Measurements from ENCODE around the gene TENT4A.
A peak's percentile ranks its signal among the peaks of the same experiment; 100 is the strongest.

TENT4A gene

GRCh38 chr5:6717247-6717646 lies 4.0 kb downstream of the TENT4A start:
- no peak for TF ChIP-seq CTCF (IDR thresholded peaks at IDR 0.05; ENCODE audit: borderline replicate concordance, extremely low read depth, low read length, poor library complexity, severe bottlenecking)
- no peak for TF ChIP-seq EZH2 (IDR thresholded peaks at IDR 0.05; ENCODE audit: borderline replicate concordance, low read depth, low read length, severe bottlenecking)
- ATAC-seq (ENCODE audit: insufficient read depth, low read depth), result no peak
- Histone ChIP-seq H3K4me1 (ENCODE audit: insufficient read depth, low read length) (peaks cover 69% of the 10 kb centered on the region), H3K79me2 (ENCODE audit: insufficient read depth, low read length) (peaks cover 85% of the 10 kb centered on the region), H3K27me3 (ENCODE audit: insufficient read depth, low read length, poor library complexity) (no peaks in the 10 kb centered on the region), H2AFZ (ENCODE audit: low read depth, low read length) (no peak overlapping the region), H4K20me1 (ENCODE audit: insufficient read depth, low read length) (peaks cover 80% of the 10 kb centered on the region), H3K9me3 (ENCODE audit: insufficient read depth, low read length, severe bottlenecking) (no peaks in the 10 kb centered on the region), H3K9ac (ENCODE audit: low read depth, low read length) (peak overlapping the region; percentile 71; the same call in 1 of the 2 replicates), H3K4me3 (ENCODE audit: low read depth in 1 of 2, low read length in 2 of 2) (peak overlapping the region in 1 of 2 experiments; percentile 79; a peak in 2 of 4 replicates), H3K36me3 (ENCODE audit: insufficient read depth, low read length) (peaks cover 61% of the 10 kb centered on the region), H3K4me2 (ENCODE audit: insufficient read depth, low read length) (peak overlapping the region; percentile 95), H3K27ac (ENCODE audit: low read length) (peak overlapping the region; percentile 55; the same call in 1 of the 2 replicates)
- no peak for DNase-seq

- peak overlapping the region; percentile 95 for H3K4me2 ChIP-seq (ENCODE audit: insufficient read depth, low read length)
- no peaks in the 10 kb centered on the region for H3K9me3 ChIP-seq (ENCODE audit: insufficient read depth, low read length, severe bottlenecking)
- TF ChIP-seq EZH2 (IDR thresholded peaks at IDR 0.05; ENCODE audit: borderline replicate concordance, low read depth, low read length, severe bottlenecking), result no peak
- TF ChIP-seq CTCF (IDR thresholded peaks at IDR 0.05; ENCODE audit: borderline replicate concordance, extremely low read depth, low read length, poor library complexity, severe bottlenecking), result no peak
- ATAC-seq (ENCODE audit: insufficient read depth, low read depth), result no peak
- H3K9ac ChIP-seq (ENCODE audit: low read depth, low read length), result peak overlapping the region; percentile 71; the same call in 1 of the 2 replicates
- H3K27ac ChIP-seq (ENCODE audit: low read length), result peak overlapping the region; percentile 55; the same call in 1 of the 2 replicates
- peaks cover 89% of the 10 kb centered on the region for H3K79me2 ChIP-seq (ENCODE audit: insufficient read depth, low read length)
- no peak overlapping the region for H2AFZ ChIP-seq (ENCODE audit: low read depth, low read length)
- no peaks in the 10 kb centered on the region for H3K27me3 ChIP-seq (ENCODE audit: insufficient read depth, low read length, poor library complexity)
- DNase-seq, result no peak
- H3K4me3 ChIP-seq (ENCODE audit: low read depth in 1 of 2, low read length in 2 of 2), result peak overlapping the region in 1 of 2 experiments; percentile 79; a peak in 2 of 4 replicates
- H3K4me1 ChIP-seq (ENCODE audit: insufficient read depth, low read length), result peaks cover 72% of the 10 kb centered on the region
- H3K36me3 ChIP-seq (ENCODE audit: insufficient read depth, low read length), result peaks cover 64% of the 10 kb centered on the region
- peaks cover 84% of the 10 kb centered on the region for H4K20me1 ChIP-seq (ENCODE audit: insufficient read depth, low read length)
These were observed 4.5 kb downstream of the TENT4A start for GRCh38 chr5:6717687-6718086.

GRCh38 chr5:6718161-6718681 lies 5.0 kb downstream of the TENT4A start:
- TF ChIP-seq EZH2 (IDR thresholded peaks at IDR 0.05; ENCODE audit: borderline replicate concordance, low read depth, low read length, severe bottlenecking) (no peak), CTCF (IDR thresholded peaks at IDR 0.05; ENCODE audit: borderline replicate concordance, extremely low read depth, low read length, poor library complexity, severe bottlenecking) (no peak)
- Histone ChIP-seq H3K9ac (ENCODE audit: low read depth, low read length) (0 out of 2 replicates have a peak overlapping the region, but pooled peaks have one; percentile 1), H2AFZ (ENCODE audit: low read depth, low read length) (no peak overlapping the region), H3K4me3 (ENCODE audit: low read depth in 1 of 2, low read length in 2 of 2) (peak overlapping the region in 1 of 2 experiments; percentile 79; a peak in 1 of 4 replicates), H3K4me2 (ENCODE audit: insufficient read depth, low read length) (peak overlapping the region; percentile 95), H3K27me3 (ENCODE audit: insufficient read depth, low read length, poor library complexity) (no peaks in the 10 kb centered on the region), H3K79me2 (ENCODE audit: insufficient read depth, low read length) (peaks cover 95% of the 10 kb centered on the region), H4K20me1 (ENCODE audit: insufficient read depth, low read length) (peaks cover 88% of the 10 kb centered on the region), H3K4me1 (ENCODE audit: insufficient read depth, low read length) (peaks cover 75% of the 10 kb centered on the region), H3K27ac (ENCODE audit: low read length) (no peak overlapping the region), H3K36me3 (ENCODE audit: insufficient read depth, low read length) (peaks cover 68% of the 10 kb centered on the region), H3K9me3 (ENCODE audit: insufficient read depth, low read length, severe bottlenecking) (no peaks in the 10 kb centered on the region)
- no peak for DNase-seq
- no peak for ATAC-seq (ENCODE audit: insufficient read depth, low read depth)

Data from DND-41 (cell line).